ENCODE data around the gene CCR3.

Gene CCR3

GRCh38 chr3:46284981-46285683, 42.9 kb downstream of the CCR3 start:
- DNase-seq (ENCODE audit: low read depth in 2 of 2): peak in 1 of 2 donors; percentile 6
- TF ChIP-seq CTCF (IDR thresholded peaks at IDR 0.05; ENCODE audit: low read depth, low read length): no peak
- no peak overlapping the region for H3K4me3 ChIP-seq (replicated peaks in 1 of 2; ENCODE audit: low read depth in 2 of 2, low read length in 2 of 2)

- no peak overlapping the region for H3K4me3 ChIP-seq (replicated peaks in 1 of 2; ENCODE audit: low read depth in 2 of 2, low read length in 2 of 2)
- no peak for DNase-seq (ENCODE audit: low read depth in 2 of 2)
- TF ChIP-seq CTCF (IDR thresholded peaks at IDR 0.05; ENCODE audit: low read depth, low read length): no peak
These were observed 43.8 kb downstream of the CCR3 start for GRCh38 chr3:46285931-46286619.

- H3K4me3 ChIP-seq (replicated peaks in 1 of 2; ENCODE audit: low read depth in 2 of 2, low read length in 2 of 2): no peak overlapping the region
- TF ChIP-seq CTCF (IDR thresholded peaks at IDR 0.05; ENCODE audit: low read depth, low read length): no peak
- no peak for DNase-seq (ENCODE audit: low read depth in 2 of 2)
These were observed 44.8 kb downstream of the CCR3 start for GRCh38 chr3:46286947-46287565.

- H3K4me3 ChIP-seq (replicated peaks in 1 of 2; ENCODE audit: low read depth in 2 of 2, low read length in 2 of 2): no peak overlapping the region
- DNase-seq (ENCODE audit: low read depth in 2 of 2): no peak
- TF ChIP-seq CTCF (IDR thresholded peaks at IDR 0.05; ENCODE audit: low read depth, low read length): no peak
These were observed 47.3 kb downstream of the CCR3 start for GRCh38 chr3:46289551-46289950.

- DNase-seq (ENCODE audit: low read depth in 2 of 2): no peak
These were observed 47.7 kb downstream of the CCR3 start for GRCh38 chr3:46289966-46290365.

GRCh38 chr3:46291046-46291445, 48.8 kb downstream of the CCR3 start:
- no peak overlapping the region for H3K4me3 ChIP-seq (replicated peaks in 1 of 2; ENCODE audit: low read depth in 2 of 2, low read length in 2 of 2)
- no peak for TF ChIP-seq CTCF (IDR thresholded peaks at IDR 0.05; ENCODE audit: low read depth, low read length)
- no peak for DNase-seq (ENCODE audit: low read depth in 2 of 2)

More at GRCh38 chr3:46289966-46290365, 47.7 kb downstream of the CCR3 start:
- no peak for TF ChIP-seq CTCF (IDR thresholded peaks at IDR 0.05; ENCODE audit: low read depth, low read length)
- no peak overlapping the region for H3K4me3 ChIP-seq (replicated peaks in 1 of 2; ENCODE audit: low read depth in 2 of 2, low read length in 2 of 2)
